ENCODE measurements around the gene CROT. TPM values are rescaled to one million over a fixed set of nuclear protein-coding genes. Genes with fewer than 3 reads are reported as not detected.
A peak's percentile ranks its signal among the peaks of the same experiment; 100 is the strongest.

The CROT gene
- total RNA-seq, 4 donors from 2014 or later = 3.6 to 16.3 (median 7.9) TPM

DNA sequence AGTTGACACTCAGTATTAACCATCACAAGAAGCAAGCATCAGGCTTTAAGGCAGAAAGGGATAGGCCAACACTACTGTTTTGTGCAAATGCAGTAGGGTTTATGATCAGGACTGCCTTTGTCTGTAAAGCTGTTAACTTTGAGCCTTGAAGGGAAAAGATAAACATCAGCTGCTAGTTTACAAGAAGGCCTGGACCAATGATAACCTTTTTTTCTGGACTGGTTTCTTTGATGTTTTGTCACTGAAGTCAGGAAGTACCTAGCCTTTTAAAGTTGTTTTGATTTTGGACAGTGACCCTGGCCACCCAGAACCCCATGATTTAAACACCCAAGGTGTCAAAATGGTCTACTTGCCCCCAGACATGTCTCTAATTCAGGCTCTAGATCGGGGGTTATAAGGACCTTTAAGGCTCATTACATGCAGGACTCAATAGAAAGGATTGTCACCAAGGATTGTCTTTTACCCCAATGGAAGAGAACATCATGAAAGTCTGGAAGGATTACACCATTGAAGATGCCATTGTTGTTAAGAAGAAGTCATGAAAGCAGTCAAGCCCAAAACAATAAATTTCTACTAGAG lies 50.1 kb downstream of the CROT start:
- in situ Hi-C loops (cut with MboI; ENCODE audit: low sequenced_read_pairs in 4 of 4) (no loop called here), intact Hi-C loops (cut with DNase I; ENCODE audit: low total_unique reads) (no loop called here)
- H3K4me3 ChIP-seq = no peak overlapping the region
- H3K36me3 ChIP-seq = peaks cover 0 to 44% of the 10 kb centered on the region in 2 donors
- no peaks in the 10 kb centered on the region for H3K9me3 ChIP-seq
- no peaks in the 10 kb centered on the region for H3K4me1 ChIP-seq
- DNase-seq = no peak
- H3K27me3 ChIP-seq = no peaks in the 10 kb centered on the region
- no peak for ATAC-seq
- H3K27ac ChIP-seq = no peak overlapping the region
- TF ChIP-seq, protein P1, sequence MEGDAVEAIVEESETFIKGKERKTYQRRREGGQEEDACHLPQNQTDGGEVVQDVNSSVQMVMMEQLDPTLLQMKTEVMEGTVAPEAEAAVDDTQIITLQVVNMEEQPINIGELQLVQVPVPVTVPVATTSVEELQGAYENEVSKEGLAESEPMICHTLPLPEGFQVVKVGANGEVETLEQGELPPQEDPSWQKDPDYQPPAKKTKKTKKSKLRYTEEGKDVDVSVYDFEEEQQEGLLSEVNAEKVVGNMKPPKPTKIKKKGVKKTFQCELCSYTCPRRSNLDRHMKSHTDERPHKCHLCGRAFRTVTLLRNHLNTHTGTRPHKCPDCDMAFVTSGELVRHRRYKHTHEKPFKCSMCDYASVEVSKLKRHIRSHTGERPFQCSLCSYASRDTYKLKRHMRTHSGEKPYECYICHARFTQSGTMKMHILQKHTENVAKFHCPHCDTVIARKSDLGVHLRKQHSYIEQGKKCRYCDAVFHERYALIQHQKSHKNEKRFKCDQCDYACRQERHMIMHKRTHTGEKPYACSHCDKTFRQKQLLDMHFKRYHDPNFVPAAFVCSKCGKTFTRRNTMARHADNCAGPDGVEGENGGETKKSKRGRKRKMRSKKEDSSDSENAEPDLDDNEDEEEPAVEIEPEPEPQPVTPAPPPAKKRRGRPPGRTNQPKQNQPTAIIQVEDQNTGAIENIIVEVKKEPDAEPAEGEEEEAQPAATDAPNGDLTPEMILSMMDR (IDR thresholded peaks at IDR 0.05 in 4 of 5, conservative IDR thresholded peaks at IDR 0.05 in 1 of 5) = no peak
- no peak for TF ChIP-seq POLR2A (IDR thresholded peaks at IDR 0.05)

DNA sequence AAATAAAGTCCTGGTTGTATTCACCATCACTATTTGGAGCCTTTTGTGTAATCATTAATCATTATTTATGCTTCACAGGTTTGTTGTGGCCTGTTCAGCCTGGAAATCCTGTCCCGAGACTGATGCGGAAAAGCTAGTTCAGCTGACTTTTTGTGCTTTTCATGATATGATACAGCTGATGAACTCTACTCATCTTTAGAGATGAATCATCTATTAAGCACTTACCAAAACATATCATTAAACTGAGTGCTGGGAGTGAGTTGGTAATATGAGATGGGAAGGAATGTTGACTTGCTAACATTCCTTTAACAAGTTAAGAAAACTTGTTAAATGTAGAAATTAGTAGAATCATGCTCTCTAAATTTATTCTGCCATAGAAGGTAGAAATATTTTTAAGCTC lies 53.0 kb downstream of the CROT start:
- peaks cover 0 to 36% of the 10 kb centered on the region in 2 donors for H3K36me3 ChIP-seq
- no peak overlapping the region for H3K4me3 ChIP-seq
- H3K9me3 ChIP-seq = no peaks in the 10 kb centered on the region
- TF ChIP-seq POLR2A (IDR thresholded peaks at IDR 0.05) = no peak
- TF ChIP-seq, protein P1 (IDR thresholded peaks at IDR 0.05 in 4 of 5, conservative IDR thresholded peaks at IDR 0.05 in 1 of 5) = no peak
- DNase-seq (no peak), ATAC-seq (no peak)
- in situ Hi-C loops (cut with MboI; ENCODE audit: low sequenced_read_pairs in 4 of 4) = no loop called here
- H3K4me1 ChIP-seq = no peaks in the 10 kb centered on the region
- no peak overlapping the region for H3K27ac ChIP-seq
- H3K27me3 ChIP-seq = no peaks in the 10 kb centered on the region
- intact Hi-C loops (cut with DNase I; ENCODE audit: low total_unique reads) = no loop called here

DNA sequence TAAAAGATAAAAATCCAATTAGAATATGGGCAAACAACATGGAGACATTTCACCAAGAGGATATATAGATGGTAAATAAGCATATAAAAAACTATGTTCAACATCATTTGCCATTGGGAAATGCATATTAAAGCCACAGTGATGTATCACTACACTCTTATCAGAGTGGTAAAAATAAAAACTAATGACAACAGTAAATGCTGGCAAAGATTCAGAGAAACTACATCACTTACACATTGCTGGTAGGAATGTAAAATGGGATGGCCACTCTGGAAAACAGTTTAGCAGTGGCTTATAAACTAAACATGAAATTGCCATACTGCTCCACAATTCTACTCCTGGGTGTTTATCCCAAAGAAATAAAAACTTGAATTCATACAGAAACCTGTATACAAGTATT lies 59.2 kb downstream of the CROT start:
- ATAC-seq = no peak
- in situ Hi-C loops (cut with MboI; ENCODE audit: low sequenced_read_pairs in 4 of 4) (loop anchor here in 2 of 4 donors (25.0 kb wide), 1 partner anchor 467 kb away; no protein-coding TSS in a partner anchor), intact Hi-C loops (cut with DNase I; ENCODE audit: low total_unique reads) (no loop called here)
- no peaks in the 10 kb centered on the region for H3K27me3 ChIP-seq
- no peaks in the 10 kb centered on the region for H3K9me3 ChIP-seq
- H3K36me3 ChIP-seq = peaks cover 0 to 7% of the 10 kb centered on the region in 2 donors
- no peak overlapping the region for H3K4me3 ChIP-seq
- TF ChIP-seq POLR2A (IDR thresholded peaks at IDR 0.05) = no peak
- no peaks in the 10 kb centered on the region for H3K4me1 ChIP-seq
- no peak overlapping the region for H3K27ac ChIP-seq
- no peak for DNase-seq

DNA sequence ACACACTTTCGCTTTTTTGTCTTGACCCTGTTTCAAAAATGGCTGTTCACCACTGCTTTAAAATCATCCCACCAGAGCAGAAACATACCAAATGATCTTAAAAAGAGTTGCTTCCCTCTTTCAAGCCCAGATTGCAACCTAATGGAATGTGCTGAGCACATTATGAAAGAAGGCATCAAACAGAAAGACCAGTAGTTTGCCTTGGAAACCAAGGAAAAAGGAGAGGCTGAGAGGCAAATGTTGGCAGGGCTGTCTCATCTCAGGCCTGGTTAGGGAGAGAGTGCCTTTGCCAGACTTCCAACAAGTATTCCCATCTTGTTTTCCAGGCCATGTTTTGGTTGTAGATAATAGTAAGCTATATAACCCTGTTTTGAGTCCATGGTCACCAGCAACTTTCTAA lies 65.7 kb downstream of the CROT start:
- intact Hi-C loops (cut with DNase I; ENCODE audit: low total_unique reads) (loop anchor here (10.0 kb wide), 2 partner anchors 256 to 464 kb away; partner anchors contain the start of genes DBF4, DMTF1 and SLC25A40), in situ Hi-C loops (cut with MboI; ENCODE audit: low sequenced_read_pairs in 4 of 4) (loop anchor here in 3 of 4 donors (5.0 to 25.0 kb wide), 3 partner anchors 94 to 474 kb away; no protein-coding TSS in a partner anchor)
- Histone ChIP-seq H3K27me3 (no peaks in the 10 kb centered on the region), H3K9me3 (no peaks in the 10 kb centered on the region), H3K4me1 (peaks cover 19 to 27% of the 10 kb centered on the region in 2 donors), H3K27ac (peak overlapping the region in 3 of 4 donors; percentile 1 to 22 (median 13)), H3K36me3 (no peaks in the 10 kb centered on the region), H3K4me3 (no peak overlapping the region)
- DNase-seq = no peak
- ATAC-seq = no peak
- TF ChIP-seq POLR2A (IDR thresholded peaks at IDR 0.05) = no peak
- TF ChIP-seq, protein P1 (IDR thresholded peaks at IDR 0.05 in 4 of 5, conservative IDR thresholded peaks at IDR 0.05 in 1 of 5) = no peak

DNA sequence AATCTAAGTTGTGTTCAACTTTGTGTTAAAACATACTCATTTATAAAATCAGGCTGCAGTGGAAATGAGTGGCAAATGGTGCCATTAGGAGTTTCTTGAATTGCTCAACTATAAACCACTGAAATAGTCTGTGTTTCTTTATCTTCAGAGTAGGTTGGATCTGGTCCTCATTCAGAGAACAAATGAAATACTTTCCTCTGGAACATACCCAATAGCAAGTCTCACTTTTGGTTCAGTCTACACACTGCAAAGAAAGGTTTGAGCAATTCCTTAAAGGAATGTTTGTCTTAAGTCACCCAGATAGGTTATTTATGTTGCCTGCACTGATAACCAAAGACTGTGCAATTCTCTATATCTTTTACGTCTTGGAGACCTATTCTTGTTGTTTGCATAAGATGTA lies 67.6 kb downstream of the CROT start:
- H3K27ac ChIP-seq = peak overlapping the region; percentile 71 to 75 (median 74)
- no peak for DNase-seq
- no peak overlapping the region for H3K4me3 ChIP-seq
- ATAC-seq = no peak
- no peaks in the 10 kb centered on the region for H3K9me3 ChIP-seq
- H3K4me1 ChIP-seq = peaks cover 24 to 27% of the 10 kb centered on the region in 2 donors
- H3K36me3 ChIP-seq = no peaks in the 10 kb centered on the region
- no peak for TF ChIP-seq POLR2A (IDR thresholded peaks at IDR 0.05)
- TF ChIP-seq, protein P1 (IDR thresholded peaks at IDR 0.05 in 4 of 5, conservative IDR thresholded peaks at IDR 0.05 in 1 of 5) = no peak
- in situ Hi-C loops (cut with MboI; ENCODE audit: low sequenced_read_pairs in 4 of 4) (loop anchor here in 3 of 4 donors (5.0 to 25.0 kb wide), 3 partner anchors 96 to 476 kb away; no protein-coding TSS in a partner anchor), intact Hi-C loops (cut with DNase I; ENCODE audit: low total_unique reads) (loop anchor here (10.0 kb wide), 2 partner anchors 258 to 462 kb away; partner anchors contain the start of genes DBF4, DMTF1 and SLC25A40)
- no peaks in the 10 kb centered on the region for H3K27me3 ChIP-seq
